GM19438 (cell line): ENCODE data around the gene TMEM181.

Experiments used
- ATAC-seq: cut with Tn5 transposase; IDR thresholded peaks from one replicate; pipeline ENCODE4 v1.9.1; 2021; ENCODE audit warnings: low read depth; ENCODE audit not compliant: unreplicated experiment

Gene TMEM181

DNA sequence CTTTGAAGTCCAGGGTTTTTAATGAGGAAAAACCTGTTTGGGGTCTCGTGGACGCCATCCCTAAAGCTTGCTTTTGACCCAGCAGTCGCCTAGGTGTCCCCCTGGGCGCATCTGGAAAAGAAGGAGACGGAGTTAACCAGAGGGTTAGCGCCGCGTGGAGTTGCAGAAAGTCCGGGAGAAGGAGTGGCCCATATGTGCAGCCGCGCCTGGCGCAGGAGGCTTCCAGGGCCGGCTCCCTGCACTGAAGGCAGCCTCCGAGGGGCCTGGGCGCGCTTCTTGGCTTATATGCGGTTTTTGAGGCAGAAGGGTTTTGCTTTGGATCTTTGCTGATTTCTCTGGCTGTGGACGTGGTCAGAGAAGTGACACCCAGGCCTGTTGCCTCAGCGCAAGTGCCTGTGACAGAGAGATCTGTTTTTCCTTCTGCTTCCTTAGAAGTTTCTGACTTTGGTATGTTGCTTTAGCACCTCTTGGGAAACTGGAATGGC, 987 bp downstream of the TMEM181 start:
- ATAC-seq, result no peak

DNA sequence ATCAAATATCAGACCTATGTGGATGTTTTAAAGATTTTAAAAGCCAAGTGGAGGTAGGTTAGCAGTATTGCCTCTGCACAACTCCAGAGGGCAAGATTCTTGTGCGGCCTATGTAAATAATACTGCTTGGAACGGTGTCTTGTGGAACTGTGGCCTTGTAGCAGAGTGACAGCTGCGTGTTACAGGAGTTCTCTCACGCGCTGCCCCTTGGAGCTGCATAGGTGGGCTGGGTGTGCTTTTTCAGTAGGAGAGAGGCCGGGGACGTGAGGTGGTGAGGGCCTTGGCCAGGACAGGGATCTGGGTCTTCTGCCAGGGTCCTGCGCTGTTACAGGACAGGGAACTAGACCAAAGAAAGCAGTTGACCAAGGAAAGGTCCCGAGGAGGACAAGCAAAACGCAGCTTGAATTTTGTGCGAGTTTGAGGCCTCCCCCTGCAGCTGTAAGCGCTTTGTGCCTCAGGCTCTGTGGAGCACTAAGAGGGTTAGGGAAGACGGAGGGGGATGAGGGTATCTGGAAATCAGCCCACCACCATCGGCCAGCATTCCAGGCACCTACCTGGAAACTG, 1.5 kb downstream of the TMEM181 start:
- ATAC-seq, result no peak

DNA sequence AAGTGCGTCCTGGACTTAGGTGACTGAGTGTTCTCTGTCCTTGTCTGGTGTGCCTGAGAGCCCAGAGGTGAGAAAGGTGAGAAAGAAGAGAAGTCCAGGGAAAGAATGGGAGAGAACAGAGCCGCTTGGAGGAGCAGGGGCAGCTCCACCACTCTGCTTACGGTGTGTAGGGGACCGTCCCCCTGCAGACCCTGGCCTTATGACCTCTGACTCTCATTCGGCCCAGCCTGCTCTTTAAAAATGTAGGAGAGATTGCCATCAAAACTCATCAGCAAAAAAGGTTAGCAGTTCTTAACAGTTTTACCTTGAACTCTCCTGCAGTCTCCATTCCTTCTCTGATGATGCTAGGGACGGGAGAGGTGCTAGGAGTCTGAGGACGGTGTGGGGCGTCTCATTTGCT, 2.0 kb downstream of the TMEM181 start:
- ATAC-seq, result no peak

- no peak for ATAC-seq
Measured at GRCh38 chr6:158564243-158565121, 4.6 kb downstream of the TMEM181 start.

DNA sequence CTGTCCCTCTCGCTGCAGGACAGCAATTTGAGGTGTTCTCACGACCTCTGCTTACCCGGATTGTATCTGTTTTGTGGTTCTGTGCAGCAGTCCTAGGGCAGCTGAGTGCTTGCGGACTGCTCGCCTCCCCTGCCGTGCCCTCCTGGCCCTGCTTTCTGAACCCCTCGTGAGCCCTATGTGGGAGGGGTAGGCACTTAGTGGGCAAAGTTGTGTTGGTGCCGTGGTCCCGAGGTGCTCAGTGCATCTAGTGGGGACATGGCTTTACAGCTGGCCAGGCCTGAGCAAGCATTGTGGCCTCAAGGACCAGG, 5.2 kb downstream of the TMEM181 start:
- ATAC-seq, result no peak

DNA sequence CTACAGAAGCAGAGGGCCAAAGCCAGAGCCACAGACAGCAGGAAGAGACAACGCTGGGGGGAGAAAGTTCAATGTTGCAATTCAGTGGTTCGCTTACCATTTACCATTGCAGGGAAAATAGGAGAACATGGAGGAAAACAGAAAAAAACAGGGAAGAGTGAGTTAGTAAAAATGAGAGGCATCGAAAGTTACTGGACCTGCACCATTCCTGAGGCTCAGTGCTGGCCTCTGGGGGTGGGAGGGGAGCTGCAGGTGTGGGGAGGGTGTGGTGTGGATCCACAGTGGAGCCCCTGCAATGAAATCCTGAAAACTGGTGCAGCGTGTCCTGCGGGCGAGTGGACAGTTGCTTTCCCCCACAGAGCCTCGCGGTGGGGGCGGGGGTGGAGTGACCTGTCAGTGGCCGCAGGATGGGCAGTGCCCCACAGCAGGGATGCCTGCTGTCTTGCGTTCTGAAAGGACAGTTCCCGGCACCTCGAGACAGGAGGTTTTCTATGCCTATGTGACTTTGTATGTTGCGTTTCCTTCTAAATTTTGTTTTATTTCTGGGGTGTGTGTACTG, 5.7 kb downstream of the TMEM181 start:
- no peak for ATAC-seq

GRCh38 chr6:158566207-158566818, 6.4 kb downstream of the TMEM181 start:
- ATAC-seq, result no peak

DNA sequence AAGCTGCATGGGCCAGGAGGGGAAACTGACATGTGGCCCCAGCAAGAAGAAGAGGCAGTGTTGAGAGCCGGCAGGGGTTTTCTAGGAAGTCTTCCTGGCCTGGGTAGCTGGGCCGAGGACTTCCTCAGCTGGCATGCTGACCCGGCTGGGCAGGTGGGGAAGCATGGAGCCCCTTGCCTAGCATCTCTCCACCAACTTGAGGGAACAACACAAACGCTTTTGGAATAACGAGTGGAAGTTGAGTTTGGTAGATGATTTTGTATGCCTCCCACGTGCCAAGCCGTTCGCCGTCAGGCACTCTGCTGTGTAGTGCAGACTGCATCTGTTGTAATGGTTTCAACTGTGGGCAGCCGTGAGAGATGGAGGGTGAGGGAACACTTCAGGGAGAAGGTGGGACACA, 7.3 kb downstream of the TMEM181 start:
- no peak for ATAC-seq

GRCh38 chr6:158567871-158568401, 8.0 kb downstream of the TMEM181 start:
- no peak for ATAC-seq

DNA sequence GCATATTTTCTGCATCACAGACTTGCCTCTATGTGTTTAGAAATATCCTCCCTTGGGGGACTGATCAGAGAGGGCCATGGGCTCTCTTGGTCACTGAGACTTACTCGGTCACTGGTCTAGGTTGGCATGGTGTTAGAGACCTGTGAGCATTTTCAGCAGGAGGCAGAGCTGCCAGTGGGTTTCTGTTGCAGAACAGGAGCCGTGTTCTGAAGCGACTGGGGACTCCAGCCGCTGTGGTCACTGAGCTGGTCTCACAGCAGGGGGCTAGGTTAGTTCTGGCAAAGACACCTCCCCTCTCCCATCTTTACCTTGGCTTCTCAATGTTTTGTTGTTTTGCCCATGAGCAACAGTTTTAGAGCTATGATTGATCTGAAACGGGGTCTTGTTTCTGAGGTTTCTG, 8.7 kb downstream of the TMEM181 start:
- no peak for ATAC-seq

- no peak for ATAC-seq
Measured at GRCh38 chr6:158569036-158569435, 9.1 kb downstream of the TMEM181 start.

GRCh38 chr6:158570681-158570962, 10.7 kb downstream of the TMEM181 start:
- ATAC-seq, result no peak

DNA sequence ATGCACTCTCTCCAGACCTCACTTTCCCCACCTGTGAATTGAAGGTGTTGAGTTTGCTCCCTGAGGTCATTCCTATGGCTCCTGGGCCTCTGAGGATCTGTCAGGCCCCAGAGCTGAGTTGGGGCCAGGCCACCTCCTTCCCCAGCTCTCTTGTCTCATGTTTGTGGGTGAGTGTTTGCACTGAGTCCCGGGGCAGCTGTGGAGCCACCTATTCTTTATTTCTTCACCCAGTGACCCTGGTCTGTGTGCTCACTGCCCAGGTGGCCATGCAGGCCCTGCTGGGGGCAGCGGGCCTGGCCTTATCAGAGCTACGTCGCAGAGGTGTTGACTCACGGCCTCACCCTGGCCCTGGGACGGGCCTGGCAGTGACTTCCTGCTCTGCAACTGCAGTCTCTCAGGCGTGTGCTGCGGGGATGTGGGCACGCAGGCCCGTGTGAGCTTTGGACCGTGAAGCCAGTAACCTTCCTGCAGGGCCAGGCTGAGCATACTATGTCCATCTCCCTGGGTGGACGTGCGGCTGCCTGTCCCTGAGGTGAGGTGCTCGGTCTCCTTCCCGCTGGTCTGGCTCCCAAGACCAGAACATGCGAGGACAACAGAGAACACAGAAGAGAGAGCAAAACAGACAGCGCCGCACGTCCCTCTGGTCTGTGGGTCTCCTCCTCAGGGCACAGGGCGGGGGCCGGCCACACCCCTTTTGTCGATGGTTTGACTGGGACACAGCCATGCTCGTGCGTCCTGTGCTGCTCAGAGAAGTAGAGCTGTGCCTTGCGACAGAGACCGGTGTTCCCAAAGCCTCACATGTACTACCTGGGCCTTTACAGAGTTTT, 12.1 kb downstream of the TMEM181 start:
- no peak for ATAC-seq

DNA sequence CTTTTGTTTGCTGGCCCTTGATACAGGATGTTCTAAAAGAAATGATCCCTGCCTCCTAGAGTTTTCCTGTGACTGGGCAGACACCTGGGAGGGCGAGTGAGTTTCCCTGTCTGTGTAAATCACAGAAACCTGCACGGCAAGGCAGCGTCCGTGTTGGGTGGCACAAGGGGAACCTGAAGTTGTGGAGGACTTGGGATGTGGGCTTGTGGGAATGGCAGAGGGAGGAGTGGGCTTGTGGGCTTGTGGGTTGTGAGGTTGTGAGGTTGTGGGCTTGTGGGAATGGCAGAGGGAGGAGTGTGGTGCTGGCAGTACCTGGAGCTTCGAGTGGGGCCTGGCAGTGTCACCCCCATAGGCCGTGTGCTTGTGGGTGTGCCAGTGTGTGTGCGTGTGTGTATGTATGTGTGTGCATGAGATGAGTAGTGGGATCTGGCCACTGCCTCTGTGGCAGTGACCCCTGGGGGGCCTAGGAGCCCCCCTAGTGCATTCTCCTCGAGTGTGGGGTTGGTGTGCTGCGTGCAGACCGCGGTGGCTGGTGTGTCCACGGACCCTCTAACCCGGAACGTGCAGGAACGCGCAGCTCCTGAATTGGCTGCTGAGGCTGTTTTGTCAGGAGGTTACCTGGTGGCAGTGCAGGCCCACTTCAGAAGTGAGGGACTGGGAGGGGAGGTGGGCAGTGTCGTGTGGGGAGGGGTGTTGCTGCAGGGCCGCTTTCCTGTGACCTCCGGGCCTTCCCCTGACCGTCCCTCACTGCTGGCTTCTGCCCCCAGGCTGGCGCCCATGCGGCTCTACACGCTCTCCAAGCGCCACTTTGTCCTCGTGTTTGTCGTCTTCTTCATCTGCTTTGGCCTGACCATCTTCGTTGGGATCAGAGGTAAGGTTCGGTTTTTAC, 13.0 kb downstream of the TMEM181 start:
- no peak for ATAC-seq

DNA sequence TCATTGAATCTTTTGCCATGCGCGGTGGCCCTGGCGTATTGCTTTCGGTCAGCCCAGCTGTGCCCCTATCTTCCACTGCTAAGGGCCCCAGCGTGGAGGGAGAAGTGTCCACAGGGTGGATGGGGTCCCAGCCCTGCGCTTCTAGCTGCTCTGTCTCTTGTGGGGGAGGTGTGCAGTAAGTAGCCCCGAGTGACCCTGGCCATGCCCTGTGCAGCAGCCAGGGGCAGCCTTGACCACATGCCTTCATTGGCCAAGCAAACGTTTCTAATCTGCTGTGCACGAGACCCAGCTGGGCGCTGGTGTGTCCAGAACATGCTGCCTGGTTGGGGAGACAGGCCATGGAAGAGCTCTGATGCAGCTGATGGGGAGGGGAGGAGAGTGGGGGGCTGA, 13.6 kb downstream of the TMEM181 start:
- no peak for ATAC-seq

- no peak for ATAC-seq
Measured at GRCh38 chr6:158574800-158575199, 14.9 kb downstream of the TMEM181 start.

- no peak for ATAC-seq
Measured at GRCh38 chr6:158575550-158575949, 15.7 kb downstream of the TMEM181 start.

GRCh38 chr6:158584236-158584651, 24.4 kb downstream of the TMEM181 start:
- no peak for ATAC-seq

DNA sequence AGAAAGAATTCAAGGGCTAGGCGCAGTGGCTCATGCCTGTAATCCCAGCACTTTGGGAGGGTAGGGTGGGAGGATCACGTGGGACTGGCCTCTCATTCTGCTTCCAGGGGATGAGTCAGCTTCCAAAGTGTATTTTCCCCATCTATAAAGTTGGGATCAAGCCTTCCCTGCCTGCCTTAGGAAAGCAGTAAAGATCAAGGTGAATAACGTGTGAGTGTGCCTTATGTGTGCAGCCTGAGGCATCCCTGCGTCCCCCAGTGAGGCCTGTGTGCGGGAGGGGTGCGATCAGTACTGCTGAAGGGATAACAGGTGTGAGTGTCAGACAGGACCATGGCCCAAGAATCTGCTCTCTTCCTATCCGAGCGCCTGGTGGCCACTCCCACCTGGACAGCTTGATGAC, 26.8 kb downstream of the TMEM181 start:
- no peak for ATAC-seq

DNA sequence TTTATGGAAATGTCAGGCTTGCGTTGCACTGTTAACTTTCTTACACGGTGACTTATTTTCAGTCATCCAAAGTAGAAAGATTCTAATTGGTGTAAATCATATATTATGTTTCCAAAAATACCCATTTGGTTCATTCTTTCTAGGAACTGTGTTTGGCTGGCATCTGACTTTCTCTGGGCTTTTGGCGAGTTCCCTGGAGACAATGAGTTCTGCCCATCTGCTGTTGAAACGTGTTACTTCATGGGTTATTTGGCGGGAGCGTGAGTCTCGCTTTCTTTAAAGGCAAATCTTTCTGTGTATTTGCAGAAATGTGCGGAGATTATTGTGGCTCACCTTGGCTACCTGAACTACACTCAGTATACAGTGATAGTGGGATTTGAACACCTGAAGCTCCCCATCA, 29.5 kb downstream of the TMEM181 start:
- ATAC-seq, result no peak
